Stimulated activated CD8-positive, alpha-beta memory T cell treated with anti-CD3 and anti-CD28 coated beads, Interleukin-15, amount 100 ng/mL, for 1 hour (primary cell): ENCODE data around the gene POM121C.
"Not testable (repeated sequence)": the region's sequence is repeated elsewhere in the genome, so short reads cannot be mapped to it uniquely, and the experiment has no call there.

Experiments
- DNase-seq: peaks from one replicate; pipeline ENCODE4 v3.0.0-alpha.2; 2020; ENCODE audit warnings: low read depth

The POM121C gene

GRCh38 chr7:75393194-75393593, 92.9 kb downstream of the POM121C start:
- DNase-seq = not testable (repeated sequence)

GRCh38 chr7:75374519-75375317, 111.4 kb downstream of the POM121C start:
- not testable (repeated sequence) for DNase-seq

DNA sequence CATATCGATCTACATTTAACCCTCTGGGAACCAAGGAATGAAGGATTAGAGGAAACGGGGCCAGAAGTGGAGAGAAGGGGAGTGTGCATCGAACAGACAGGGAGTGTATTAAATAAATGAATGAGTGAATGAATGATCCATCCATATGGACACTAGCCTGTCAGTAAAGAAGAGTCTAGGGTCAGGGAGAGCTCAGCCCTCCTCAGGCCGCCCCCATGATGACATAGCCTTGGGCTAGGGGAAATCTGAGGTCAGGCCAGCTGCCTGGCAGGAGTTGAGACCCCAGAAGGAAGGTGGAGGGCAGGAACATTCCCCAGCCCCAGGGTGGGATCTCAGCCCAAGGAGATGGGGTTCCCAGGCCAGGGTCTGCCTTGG, 112.0 kb downstream of the POM121C start:
- not testable (repeated sequence) for DNase-seq

GRCh38 chr7:75367313-75367712, 118.8 kb downstream of the POM121C start:
- not testable (repeated sequence) for DNase-seq
